ENCODE measurements around the gene ACP1. TPM values are rescaled to one million over a fixed set of nuclear protein-coding genes. Genes with fewer than 3 reads are reported as not detected.

Gene ACP1
- total RNA-seq, 1 experiment from 2014 or later = 193 TPM

- Mint-ChIP-seq H3K27me3 (ENCODE audit: insufficient read depth, unreplicated experiment) (no peaks in the 10 kb centered on the region), H3K27ac (ENCODE audit: unreplicated experiment) (no peak overlapping the region), H3K4me1 (ENCODE audit: low read depth, unreplicated experiment) (no peaks in the 10 kb centered on the region), H3K36me3 (ENCODE audit: insufficient read depth, unreplicated experiment) (peaks cover 60% of the 10 kb centered on the region), H3K9me3 (ENCODE audit: unreplicated experiment) (no peaks in the 10 kb centered on the region), H3K4me3 (ENCODE audit: unreplicated experiment) (no peak overlapping the region)
- TF ChIP-seq, protein P1, sequence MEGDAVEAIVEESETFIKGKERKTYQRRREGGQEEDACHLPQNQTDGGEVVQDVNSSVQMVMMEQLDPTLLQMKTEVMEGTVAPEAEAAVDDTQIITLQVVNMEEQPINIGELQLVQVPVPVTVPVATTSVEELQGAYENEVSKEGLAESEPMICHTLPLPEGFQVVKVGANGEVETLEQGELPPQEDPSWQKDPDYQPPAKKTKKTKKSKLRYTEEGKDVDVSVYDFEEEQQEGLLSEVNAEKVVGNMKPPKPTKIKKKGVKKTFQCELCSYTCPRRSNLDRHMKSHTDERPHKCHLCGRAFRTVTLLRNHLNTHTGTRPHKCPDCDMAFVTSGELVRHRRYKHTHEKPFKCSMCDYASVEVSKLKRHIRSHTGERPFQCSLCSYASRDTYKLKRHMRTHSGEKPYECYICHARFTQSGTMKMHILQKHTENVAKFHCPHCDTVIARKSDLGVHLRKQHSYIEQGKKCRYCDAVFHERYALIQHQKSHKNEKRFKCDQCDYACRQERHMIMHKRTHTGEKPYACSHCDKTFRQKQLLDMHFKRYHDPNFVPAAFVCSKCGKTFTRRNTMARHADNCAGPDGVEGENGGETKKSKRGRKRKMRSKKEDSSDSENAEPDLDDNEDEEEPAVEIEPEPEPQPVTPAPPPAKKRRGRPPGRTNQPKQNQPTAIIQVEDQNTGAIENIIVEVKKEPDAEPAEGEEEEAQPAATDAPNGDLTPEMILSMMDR (IDR thresholded peaks at IDR 0.05; ENCODE audit: insufficient read depth in 1 of 2, low read depth in 1 of 2, low read length in 1 of 2, severe bottlenecking in 1 of 2, unreplicated experiment in 1 of 2) = no peak
- intact Hi-C loops (cut with micrococcal nuclease; ENCODE audit: unreplicated experiment) = no loop called here
- no peaks in the 10 kb centered on the region for H3K4me1 ChIP-seq
- no peak overlapping the region for H3K4me3 ChIP-seq (ENCODE audit: low read depth, low read length)
- no TSS peak for BruUV-seq (replicated peaks)
- POLR2A ChIA-PET = no interaction called here
- no peak for DNase-seq
- H3K36me3 ChIP-seq (ENCODE audit: control insufficient read depth, insufficient read depth, low read length) = 0 out of 2 replicates have a peak, but pooled peaks cover 2% of the 10 kb centered on the region
- CTCF ChIA-PET = no interaction called here
- no peaks in the 10 kb centered on the region for H3K27me3 ChIP-seq (replicated peaks; ENCODE audit: control insufficient read depth, insufficient read depth, low read length)
- no peaks in the 10 kb centered on the region for H3K9me3 ChIP-seq
Measured at GRCh38 chr2:275466-275865, 10.7 kb downstream of the ACP1 start.

DNA sequence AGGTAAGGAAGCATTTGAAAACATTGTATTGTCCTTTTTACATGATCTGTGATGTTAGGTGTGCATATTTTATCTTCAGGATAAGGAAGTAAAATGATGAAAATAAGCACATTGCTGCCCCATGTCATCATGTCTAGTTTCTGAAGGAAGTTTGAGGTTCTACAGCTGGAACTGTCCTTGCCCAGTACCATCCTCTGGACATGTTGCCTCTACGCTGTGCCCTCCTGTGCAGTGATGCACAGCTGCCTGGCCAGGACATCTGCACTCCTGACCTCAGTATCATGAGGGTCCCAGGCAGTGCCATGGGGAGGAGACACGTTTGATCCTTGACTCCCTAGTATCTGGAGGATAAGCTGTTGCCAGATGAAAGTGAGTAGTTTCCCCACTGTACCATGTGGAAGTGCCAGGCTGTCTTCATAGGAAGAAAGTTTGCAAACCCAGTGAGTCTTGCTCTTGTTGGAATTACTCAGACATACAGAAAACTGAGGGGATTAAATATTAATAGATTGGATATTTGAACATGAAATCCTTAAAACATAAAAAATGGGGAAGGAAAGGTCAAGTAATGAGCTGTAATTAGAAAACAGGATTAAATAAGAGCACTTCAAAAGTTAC is 13.7 kb downstream of the ACP1 start:
- no peak for DNase-seq
- H3K27ac Mint-ChIP-seq (ENCODE audit: unreplicated experiment) = no peak overlapping the region
- H3K27me3 Mint-ChIP-seq (ENCODE audit: insufficient read depth, unreplicated experiment) = no peaks in the 10 kb centered on the region
- Histone ChIP-seq H3K27me3 (replicated peaks; ENCODE audit: control insufficient read depth, insufficient read depth, low read length) (no peaks in the 10 kb centered on the region), H3K36me3 (ENCODE audit: control insufficient read depth, insufficient read depth, low read length) (0 out of 2 replicates have a peak, but pooled peaks cover 2% of the 10 kb centered on the region), H3K4me3 (ENCODE audit: low read depth, low read length) (no peak overlapping the region), H3K9me3 (no peaks in the 10 kb centered on the region), H3K4me1 (no peaks in the 10 kb centered on the region)
- TF ChIP-seq, protein P1 (IDR thresholded peaks at IDR 0.05; ENCODE audit: insufficient read depth in 1 of 2, low read depth in 1 of 2, low read length in 1 of 2, severe bottlenecking in 1 of 2, unreplicated experiment in 1 of 2) = no peak
- intact Hi-C loops (cut with micrococcal nuclease; ENCODE audit: unreplicated experiment) = no loop called here
- no TSS peak for BruUV-seq (replicated peaks)
- H3K36me3 Mint-ChIP-seq (ENCODE audit: insufficient read depth, unreplicated experiment) = peaks cover 69% of the 10 kb centered on the region
- H3K4me1 Mint-ChIP-seq (ENCODE audit: low read depth, unreplicated experiment) = no peaks in the 10 kb centered on the region
- POLR2A ChIA-PET = no interaction called here
- CTCF ChIA-PET = no interaction called here
- no peak overlapping the region for H3K4me3 Mint-ChIP-seq (ENCODE audit: unreplicated experiment)
- H3K9me3 Mint-ChIP-seq (ENCODE audit: unreplicated experiment) = no peaks in the 10 kb centered on the region

DNA sequence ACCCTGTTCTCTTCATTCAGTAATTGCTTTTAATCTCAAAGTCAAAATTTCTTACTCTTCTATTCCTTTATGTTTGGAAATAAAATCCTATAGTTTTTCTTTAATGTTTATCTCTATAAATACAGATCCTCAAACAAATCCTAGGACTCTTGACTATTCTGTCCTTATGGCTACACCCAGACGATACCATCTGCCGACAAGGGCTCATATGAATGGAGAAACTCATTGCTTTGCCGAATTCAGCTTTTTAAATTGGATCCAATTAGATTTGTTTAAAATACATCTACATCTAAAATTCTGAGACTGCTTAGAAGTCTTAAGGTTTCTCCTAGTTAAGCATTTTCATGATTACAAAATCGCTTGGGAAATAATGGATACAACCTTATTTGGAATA is 14.2 kb downstream of the ACP1 start:
- Mint-ChIP-seq H3K4me3 (ENCODE audit: unreplicated experiment) (no peak overlapping the region), H3K27me3 (ENCODE audit: insufficient read depth, unreplicated experiment) (no peaks in the 10 kb centered on the region), H3K9me3 (ENCODE audit: unreplicated experiment) (no peaks in the 10 kb centered on the region), H3K4me1 (ENCODE audit: low read depth, unreplicated experiment) (no peaks in the 10 kb centered on the region), H3K36me3 (ENCODE audit: insufficient read depth, unreplicated experiment) (peaks cover 69% of the 10 kb centered on the region), H3K27ac (ENCODE audit: unreplicated experiment) (no peak overlapping the region)
- POLR2A ChIA-PET = no interaction called here
- TF ChIP-seq, protein P1 (IDR thresholded peaks at IDR 0.05; ENCODE audit: insufficient read depth in 1 of 2, low read depth in 1 of 2, low read length in 1 of 2, severe bottlenecking in 1 of 2, unreplicated experiment in 1 of 2) = no peak
- no peaks in the 10 kb centered on the region for H3K9me3 ChIP-seq
- no peaks in the 10 kb centered on the region for H3K4me1 ChIP-seq
- CTCF ChIA-PET = no interaction called here
- no peak overlapping the region for H3K4me3 ChIP-seq (ENCODE audit: low read depth, low read length)
- no TSS peak for BruUV-seq (replicated peaks)
- DNase-seq = no peak
- intact Hi-C loops (cut with micrococcal nuclease; ENCODE audit: unreplicated experiment) = no loop called here
- 0 out of 2 replicates have a peak, but pooled peaks cover 2% of the 10 kb centered on the region for H3K36me3 ChIP-seq (ENCODE audit: control insufficient read depth, insufficient read depth, low read length)
- no peaks in the 10 kb centered on the region for H3K27me3 ChIP-seq (replicated peaks; ENCODE audit: control insufficient read depth, insufficient read depth, low read length)
